Gastrocnemius medialis (tissue), 4 donors: ENCODE data around the gene TSPAN11.

Source experiments
- POLR2A ChIP-seq, 2 donors: fragments of 450-650 bp; IDR thresholded peaks; one replicate each; pipeline ENCODE4 v1.6.1; 2017; ENCODE audit warnings: antibody characterized with exemption in 2 of 2, mild to moderate bottlenecking in 2 of 2, moderate library complexity in 2 of 2
- TF ChIP-seq, protein P1 (sequence below), 5 experiments: fragments of 450-650 bp in 3 of 5; fragments of 200-600 bp in 2 of 5; sonication (generic) in 2 of 5; IDR thresholded peaks in 4 of 5; conservative IDR thresholded peaks in 1 of 5; 1 replicate in 4 of 5; 2 replicates in 1 of 5; pipeline ENCODE4 v1.5.1; 2016 to 2019; ENCODE audit warnings: antibody characterized with exemption in 5 of 5, mild to moderate bottlenecking in 3 of 5, moderate library complexity in 3 of 5

- TF ChIP-seq POLR2A (IDR thresholded peaks at IDR 0.05) = no peak
- TF ChIP-seq, protein P1, sequence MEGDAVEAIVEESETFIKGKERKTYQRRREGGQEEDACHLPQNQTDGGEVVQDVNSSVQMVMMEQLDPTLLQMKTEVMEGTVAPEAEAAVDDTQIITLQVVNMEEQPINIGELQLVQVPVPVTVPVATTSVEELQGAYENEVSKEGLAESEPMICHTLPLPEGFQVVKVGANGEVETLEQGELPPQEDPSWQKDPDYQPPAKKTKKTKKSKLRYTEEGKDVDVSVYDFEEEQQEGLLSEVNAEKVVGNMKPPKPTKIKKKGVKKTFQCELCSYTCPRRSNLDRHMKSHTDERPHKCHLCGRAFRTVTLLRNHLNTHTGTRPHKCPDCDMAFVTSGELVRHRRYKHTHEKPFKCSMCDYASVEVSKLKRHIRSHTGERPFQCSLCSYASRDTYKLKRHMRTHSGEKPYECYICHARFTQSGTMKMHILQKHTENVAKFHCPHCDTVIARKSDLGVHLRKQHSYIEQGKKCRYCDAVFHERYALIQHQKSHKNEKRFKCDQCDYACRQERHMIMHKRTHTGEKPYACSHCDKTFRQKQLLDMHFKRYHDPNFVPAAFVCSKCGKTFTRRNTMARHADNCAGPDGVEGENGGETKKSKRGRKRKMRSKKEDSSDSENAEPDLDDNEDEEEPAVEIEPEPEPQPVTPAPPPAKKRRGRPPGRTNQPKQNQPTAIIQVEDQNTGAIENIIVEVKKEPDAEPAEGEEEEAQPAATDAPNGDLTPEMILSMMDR (IDR thresholded peaks at IDR 0.05 in 4 of 5, conservative IDR thresholded peaks at IDR 0.05 in 1 of 5) = no peak
Observed at GRCh38 chr12:30888241-30888640, 38.3 kb upstream of the TSPAN11 start.
